Suprapubic skin (tissue), 3 donors: ENCODE results near the gene PDE4D.

Source experiments
- CTCF ChIP-seq, 2 donors: fragments of 200-600 bp in 1 of 2; fragments of 450-650 bp in 1 of 2; sonication (generic) in 1 of 2; IDR thresholded peaks; one replicate each; pipeline ENCODE4 v1.5.1; 2016 to 2019; ENCODE audit warnings: antibody characterized with exemption in 2 of 2, mild to moderate bottlenecking in 1 of 2, moderate library complexity in 1 of 2
- POLR2A ChIP-seq, 2 donors: fragments of 450-650 bp; IDR thresholded peaks; one replicate each; pipeline ENCODE4 v1.6.1; 2017; ENCODE audit warnings: antibody characterized with exemption in 2 of 2, mild to moderate bottlenecking in 2 of 2, moderate library complexity in 2 of 2

- TF ChIP-seq POLR2A (IDR thresholded peaks at IDR 0.05) (no peak), CTCF (IDR thresholded peaks at IDR 0.05) (no peak)
Observed at GRCh38 chr5:59058237-59058636, 835.3 kb downstream of the PDE4D start.
